Stimulated activated CD8-positive, alpha-beta memory T cell treated with anti-CD3 and anti-CD28 coated beads, Interleukin-2, amount 100 ng/mL, for 1 hour (primary cell): ENCODE data around the gene ADGRG1.
"Not testable (repeated sequence)": the region's sequence is repeated elsewhere in the genome, so short reads cannot be mapped to it uniquely, and the experiment has no call there.

Experiments used
- DNase-seq, 2 donors: peaks; one replicate each; pipeline ENCODE4 v3.0.0-alpha.2; 2020; ENCODE audit warnings: low read depth in 2 of 2

The ADGRG1 gene

DNA sequence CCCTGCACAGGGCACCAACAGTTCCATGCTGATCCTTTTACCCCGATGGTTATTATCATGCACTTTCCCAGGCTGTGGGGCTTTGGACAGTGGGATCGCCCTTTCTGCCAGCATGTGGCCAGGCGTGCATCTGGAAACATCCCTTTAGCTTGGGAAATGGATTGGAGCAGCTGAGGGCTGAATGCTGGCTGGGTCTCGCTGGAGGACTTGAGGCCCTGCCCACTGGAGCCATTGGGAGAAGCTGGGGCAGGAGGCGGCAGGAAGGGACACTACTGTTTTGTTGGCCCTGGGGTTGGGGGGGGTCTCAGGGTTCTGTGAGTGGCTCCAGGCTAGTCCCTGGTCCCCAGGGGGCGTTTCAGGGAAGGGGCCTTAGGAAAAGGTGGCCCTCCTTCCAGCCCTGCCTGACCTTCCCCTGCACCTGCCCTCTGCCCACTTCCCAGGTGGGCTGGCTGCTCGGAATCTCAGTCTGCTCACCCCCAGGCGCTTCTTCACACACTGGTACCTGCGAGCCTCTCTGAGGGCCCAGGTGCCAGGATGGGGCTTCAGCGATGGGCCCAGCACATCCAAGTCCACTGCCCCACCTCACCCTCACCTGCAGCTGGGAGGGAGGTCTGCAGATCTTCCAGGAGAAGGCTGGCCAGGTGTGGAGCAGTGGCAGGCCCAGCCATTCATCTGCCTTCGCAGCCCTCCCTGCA, 38.1 kb downstream of the ADGRG1 start:
- DNase-seq, result no peak

DNA sequence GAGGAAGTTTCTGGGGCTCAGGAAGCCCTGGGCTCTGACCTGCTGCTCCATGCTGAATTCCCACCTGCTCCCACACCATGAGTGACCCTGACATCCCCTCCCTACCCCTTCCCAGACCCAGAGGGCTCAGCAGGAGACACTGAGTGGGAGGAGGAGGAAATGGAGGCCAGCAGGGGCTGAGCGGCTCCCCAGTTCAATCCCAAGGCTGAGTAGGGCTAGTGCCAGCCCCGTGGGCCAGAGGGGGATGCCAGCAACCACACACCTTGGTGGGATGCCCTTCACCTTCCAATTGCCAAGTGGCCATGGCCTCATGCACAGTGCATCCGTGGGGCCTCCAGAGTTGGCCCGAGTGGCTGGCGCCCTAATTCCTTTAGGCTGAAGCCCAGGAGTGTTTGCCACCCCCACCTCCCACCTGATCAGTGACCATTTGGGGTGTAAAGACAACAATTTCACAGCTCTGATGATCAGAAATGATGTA, 38.7 kb downstream of the ADGRG1 start:
- no peak for DNase-seq

GRCh38 chr16:57667526-57668262, 39.3 kb downstream of the ADGRG1 start:
- no peak for DNase-seq

- no peak for DNase-seq
These were observed 39.8 kb downstream of the ADGRG1 start, which contains the start of gene ADGRG3 for GRCh38 chr16:57668263-57668571. Gene ADGRG3, plus strand, starts transcription at chr16:57668306. Its CDS starts 42 bp downstream, at chr16:57668348.

DNA sequence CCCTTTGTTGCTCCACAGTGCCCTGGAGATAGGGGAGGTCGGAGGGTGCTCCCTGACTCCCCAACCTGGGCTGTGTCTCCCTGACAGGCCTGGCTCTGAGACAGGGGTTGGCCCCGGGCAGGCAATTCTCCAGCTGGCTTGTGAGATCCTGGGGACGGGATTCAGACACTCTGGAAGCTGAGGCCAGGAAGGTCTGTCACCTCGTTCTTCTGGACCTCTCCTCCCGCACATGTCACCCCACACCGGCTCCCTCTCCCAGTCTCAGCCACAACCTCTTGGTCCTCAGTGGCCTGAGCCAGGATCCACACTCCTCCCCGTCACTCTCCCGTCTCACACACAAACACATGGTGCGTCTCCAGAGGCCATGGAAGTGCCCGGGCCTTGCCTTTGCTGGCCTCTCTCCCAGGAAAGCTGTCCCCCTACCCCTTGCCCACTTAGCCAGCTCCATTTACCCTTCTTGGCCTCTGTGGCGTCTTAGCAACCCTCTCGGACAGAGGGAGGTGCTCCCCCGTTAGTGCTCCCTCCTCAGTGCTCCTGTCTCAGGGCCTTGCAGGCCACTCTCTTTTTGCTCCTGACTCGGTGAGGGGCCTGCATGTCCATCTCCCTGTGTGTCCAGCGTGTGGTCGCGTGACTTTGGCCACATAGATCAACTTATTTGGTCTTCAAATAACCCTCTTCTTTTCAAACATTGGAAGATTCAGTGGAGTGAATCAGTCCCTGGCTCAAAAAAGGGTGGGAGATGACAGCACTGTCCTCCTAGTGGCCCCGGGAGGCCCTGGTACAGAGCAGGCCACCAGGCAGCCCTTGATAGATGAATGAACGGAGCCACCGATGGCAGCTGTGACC, 40.4 kb downstream of the ADGRG1 start:
- no peak for DNase-seq

- no peak for DNase-seq
These were observed 41.2 kb downstream of the ADGRG1 start for GRCh38 chr16:57669476-57670162.

DNA sequence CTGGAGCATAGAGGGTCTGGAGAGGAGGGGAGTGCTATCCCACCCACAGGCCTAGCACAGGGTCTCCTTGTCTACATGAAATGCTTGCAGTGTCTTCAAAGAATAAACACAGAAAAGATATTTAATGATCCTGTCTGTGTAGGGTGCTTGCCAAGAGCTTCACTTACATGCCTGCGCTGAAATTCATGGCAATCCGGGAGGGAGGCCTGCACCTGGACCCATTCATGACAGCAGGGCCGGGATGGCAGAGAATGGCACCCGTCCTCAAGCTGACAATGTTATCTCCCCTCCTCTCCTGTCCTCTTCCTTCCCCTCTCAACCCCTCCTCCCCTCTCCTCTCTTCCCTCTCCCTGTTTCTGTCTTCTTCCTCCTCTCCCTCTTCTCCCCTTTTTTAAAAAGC, 41.8 kb downstream of the ADGRG1 start:
- no peak for DNase-seq

DNA sequence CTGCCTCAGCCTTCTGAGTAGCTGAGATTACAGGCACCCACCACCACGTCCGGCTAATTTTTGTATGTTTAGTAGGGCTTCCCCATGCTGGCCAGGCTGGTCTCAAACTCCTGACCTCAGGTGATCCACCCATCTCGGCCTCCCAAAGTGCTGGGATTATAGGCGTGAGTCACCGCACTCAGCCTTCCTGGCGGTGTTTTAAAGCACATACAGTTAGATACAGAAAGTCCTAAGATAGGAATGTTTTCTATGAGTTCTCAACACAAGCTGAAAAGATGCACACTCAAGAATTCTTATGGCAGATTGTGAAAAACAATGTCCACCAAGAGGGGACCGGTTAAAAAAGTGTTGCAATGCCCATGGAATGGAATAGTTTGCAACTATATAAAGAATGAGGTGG, 43.0 kb downstream of the ADGRG1 start:
- not testable (repeated sequence) for DNase-seq

- DNase-seq, result no peak
These were observed 44.0 kb downstream of the ADGRG1 start for GRCh38 chr16:57672416-57672815.

- no peak for DNase-seq
These were observed 44.4 kb downstream of the ADGRG1 start for GRCh38 chr16:57672824-57673223.

DNA sequence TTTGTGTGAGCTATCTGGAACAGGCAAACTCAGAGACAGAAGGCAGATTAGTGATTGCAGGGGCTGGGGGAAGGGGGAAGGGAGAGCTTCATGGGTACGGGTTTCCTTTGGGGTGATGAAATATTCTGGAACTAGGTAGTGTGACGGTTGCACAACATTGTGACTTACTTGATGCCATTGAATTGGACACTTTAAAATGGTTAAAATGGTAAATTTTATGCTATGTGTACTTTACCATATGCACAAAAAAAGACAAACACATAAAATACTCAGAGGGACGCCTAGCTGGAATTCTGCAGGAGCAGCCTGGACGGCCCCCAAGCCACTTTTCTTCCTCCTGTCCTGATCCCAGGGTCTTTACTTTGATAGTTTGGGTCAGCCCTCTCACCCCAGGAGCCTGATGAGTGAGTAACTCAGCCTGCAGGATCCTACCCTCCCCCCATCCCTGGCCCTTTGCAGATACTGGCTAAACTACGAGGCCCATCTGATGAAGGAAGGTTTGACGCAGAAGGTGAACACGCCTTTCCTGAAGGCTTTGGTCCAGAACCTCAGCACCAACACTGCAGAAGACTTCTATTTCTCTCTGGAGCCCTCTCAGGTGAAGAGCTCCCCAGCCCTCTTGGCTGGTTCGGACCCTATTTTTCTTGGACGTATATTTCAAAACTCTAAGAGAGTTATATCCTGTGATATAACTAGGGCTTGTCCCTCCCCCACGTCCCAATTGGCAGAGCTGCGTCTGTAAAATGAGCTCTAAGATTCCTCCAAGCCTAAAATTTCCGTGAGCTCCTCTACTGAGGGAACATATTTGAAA, 47.5 kb downstream of the ADGRG1 start:
- no peak for DNase-seq

GRCh38 chr16:57676553-57677085, 48.2 kb downstream of the ADGRG1 start:
- no peak for DNase-seq

DNA sequence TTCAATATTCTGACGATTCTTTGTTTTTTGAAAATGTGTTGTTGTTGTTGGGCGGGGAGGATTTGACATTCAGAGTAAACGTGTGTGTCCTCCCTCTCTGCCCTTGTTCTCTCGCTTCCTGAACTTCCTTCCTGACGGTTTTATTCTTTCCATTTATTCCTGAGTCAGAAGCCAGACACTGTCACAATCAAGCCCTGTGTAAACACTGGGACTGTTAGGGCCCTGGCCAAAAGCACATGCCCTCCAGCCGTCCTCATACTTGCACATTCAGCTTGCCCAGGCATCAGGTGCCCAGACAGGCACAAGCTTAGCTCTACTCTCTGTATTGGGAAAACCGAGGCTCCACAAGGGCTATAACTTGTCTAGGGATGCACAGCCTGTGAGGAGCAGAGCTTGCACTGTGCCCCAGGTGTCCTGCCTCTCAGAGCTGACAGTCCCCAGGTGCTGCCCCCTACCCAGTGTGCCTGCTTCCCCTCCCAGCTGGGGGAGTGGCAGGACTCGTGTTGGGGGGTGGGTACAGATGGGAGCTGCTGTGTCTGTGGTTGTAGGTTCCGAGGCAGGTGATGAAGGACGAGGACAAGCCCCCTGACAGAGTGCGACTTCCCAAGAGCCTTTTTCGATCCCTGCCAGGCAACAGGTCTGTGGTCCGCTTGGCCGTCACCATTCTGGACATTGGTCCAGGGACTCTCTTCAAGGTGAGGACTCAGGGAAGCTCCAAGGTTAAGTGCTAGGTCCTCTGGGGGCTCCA, 49.4 kb downstream of the ADGRG1 start:
- no peak for DNase-seq

- DNase-seq, result no peak
These were observed 50.6 kb downstream of the ADGRG1 start for GRCh38 chr16:57679016-57679415.

DNA sequence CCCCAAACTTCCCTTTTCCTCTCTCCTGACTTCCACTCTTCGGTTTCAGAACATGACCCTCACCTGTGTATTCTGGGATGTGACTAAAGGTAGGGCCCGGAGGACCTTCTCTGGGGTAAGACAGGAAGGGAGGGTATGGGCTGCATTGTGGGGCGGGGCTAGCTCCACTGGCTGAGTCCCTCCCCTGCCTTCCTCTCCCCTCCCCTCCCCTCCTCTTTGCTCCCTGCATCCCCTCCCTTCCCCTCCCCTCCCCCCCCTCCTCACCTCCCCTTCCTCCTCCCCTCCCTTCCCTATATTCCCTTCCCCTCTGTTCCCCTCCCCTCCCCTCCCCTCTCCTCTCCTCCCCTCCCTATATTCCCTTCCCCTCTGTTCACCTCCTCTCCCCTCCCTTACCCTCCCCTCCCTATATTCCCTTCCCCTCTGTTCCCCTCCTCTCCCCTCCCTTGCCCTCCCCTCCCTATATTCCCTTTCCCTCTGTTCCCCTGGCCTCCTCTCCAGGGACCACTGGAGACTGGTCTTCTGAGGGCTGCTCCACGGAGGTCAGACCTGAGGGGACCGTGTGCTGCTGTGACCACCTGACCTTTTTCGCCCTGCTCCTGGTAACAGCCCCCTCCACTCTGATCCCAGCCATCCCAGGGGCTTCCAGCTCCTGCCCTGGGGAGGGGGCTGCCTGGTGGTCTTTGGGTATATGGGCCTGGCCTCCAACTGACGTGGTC, 51.5 kb downstream of the ADGRG1 start:
- DNase-seq, result no peak

DNA sequence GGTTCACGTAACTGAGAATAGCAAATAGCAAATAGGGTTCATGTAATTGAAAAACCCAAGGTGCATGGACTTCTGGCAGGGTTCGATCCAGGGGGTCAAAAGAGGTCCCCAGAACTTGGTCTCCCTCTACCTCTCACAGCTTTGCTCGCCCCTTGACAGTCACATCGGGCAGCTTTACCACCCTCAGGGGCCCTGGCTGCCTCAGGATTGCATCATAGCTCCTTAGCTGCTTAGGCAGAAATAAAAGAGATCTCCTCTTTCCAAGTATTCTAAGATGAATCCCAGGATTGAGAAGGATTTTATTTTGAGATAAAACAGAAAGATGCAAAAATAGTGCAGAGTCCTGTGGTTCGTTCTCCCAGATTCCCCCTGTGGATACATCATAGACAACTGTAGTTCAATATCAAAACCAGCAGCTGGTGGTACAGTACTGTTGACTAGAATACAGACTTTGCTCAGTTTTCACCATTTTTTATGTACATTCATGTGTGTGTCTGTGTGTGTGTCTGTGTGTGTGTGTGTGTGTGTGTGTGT, 52.5 kb downstream of the ADGRG1 start:
- DNase-seq, result no peak

- no peak for DNase-seq
These were observed 53.7 kb downstream of the ADGRG1 start for GRCh38 chr16:57681950-57682728.
